Urinary bladder (tissue), 4 donors: ENCODE data around the gene FOXP4. TPM values are rescaled to one million over a fixed set of nuclear protein-coding genes. Genes with fewer than 3 reads are reported as not detected.
A peak's percentile ranks its signal among the peaks of the same experiment; 100 is the strongest.
"Not testable (repeated sequence)": the region's sequence is repeated elsewhere in the genome, so short reads cannot be mapped to it uniquely, and the experiment has no call there.

ENCODE experiments used
- DNase-seq: peaks from one replicate; pipeline ENCODE4 v3.0.0-alpha.2; 2015; ENCODE audit errors: extremely low spot score
- H3K27ac ChIP-seq: one replicate; pipeline ENCODE4 v1.5.1; 2013; ENCODE audit warnings: low read depth, mild to moderate bottlenecking, moderate library complexity
- H3K36me3 ChIP-seq: one replicate; pipeline ENCODE4 v1.6.1; 2013; ENCODE audit warnings: mild to moderate bottlenecking, moderate library complexity; ENCODE audit not compliant: insufficient read depth
- H3K4me1 ChIP-seq: one replicate; pipeline ENCODE4 v1.6.1; 2013; ENCODE audit warnings: mild to moderate bottlenecking, moderate library complexity; ENCODE audit not compliant: insufficient read depth
- H3K4me3 ChIP-seq: one replicate; pipeline ENCODE4 v1.5.1; 2013; ENCODE audit warnings: low read depth, low read length
- WGBS: extraction: QIAGEN DNeasy Blood & Tissue Kit; methylation state at CpG from one replicate; pipeline ENCODE4 v1.1.7; 2013; 5-methylcytosine and 5-hydroxymethylcytosine counted together
- polyA plus RNA-seq: library from polyadenylated mRNA; stranded (reverse); fragments of 200-250 nt; gene quantifications from one replicate; pipeline ENCODE4 v1.2.3, GENCODE V29; 2013
- total RNA-seq: library from RNA; depleted of rRNA; stranded (reverse); fragments of >200 nt; gene quantifications from one replicate; pipeline ENCODE4 v1.2.3, GENCODE V29; 2014
- donor health status: healthy with polysubstance abuse.
- donor health status: healthy.

Gene FOXP4
- total and polyA plus RNA-seq, 2 donors: 1.6 to 18.0 TPM

DNA sequence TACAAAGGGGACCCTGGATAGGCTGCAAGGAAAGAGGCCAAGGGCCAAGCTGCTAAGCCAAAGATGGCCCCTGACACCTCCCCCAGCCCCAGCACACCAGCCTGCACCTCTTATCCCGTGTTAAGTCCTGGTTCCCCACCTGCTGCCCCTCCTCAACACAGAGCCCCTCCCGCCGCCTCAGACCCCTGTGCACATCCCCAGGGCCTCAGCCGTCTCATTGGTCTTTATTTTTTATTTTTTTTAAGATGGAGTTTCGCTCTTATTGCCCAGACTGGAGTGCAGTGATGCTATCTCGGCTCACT, 55.0 kb downstream of the FOXP4 start:
- no peaks in the 10 kb centered on the region for H3K36me3 ChIP-seq
- 93% methylated on average over 6 of the region's 6 CpGs for WGBS
- no peak overlapping the region for H3K27ac ChIP-seq
- no peak overlapping the region for H3K4me3 ChIP-seq
- no peaks in the 10 kb centered on the region for H3K4me1 ChIP-seq
- DNase-seq: no peak

DNA sequence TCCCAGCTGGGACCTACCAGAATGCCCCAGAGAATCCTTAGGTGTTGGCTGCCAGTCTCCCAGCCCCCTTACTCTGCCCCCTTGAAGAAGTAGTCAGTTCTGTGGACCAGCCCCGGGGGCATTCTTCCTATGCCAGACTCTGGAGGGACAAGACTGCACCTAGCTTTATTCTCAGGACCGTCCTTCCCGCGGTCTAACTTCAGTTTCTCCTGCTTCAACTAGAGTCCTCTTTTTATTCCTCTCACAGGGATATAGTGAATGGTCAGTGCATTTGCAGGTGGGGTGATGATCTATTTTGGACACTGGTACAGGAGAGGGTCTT, 56.2 kb downstream of the FOXP4 start:
- DNase-seq: no peak
- no peak overlapping the region for H3K27ac ChIP-seq
- WGBS: 72% methylated on average over 4 of the region's 4 CpGs

DNA sequence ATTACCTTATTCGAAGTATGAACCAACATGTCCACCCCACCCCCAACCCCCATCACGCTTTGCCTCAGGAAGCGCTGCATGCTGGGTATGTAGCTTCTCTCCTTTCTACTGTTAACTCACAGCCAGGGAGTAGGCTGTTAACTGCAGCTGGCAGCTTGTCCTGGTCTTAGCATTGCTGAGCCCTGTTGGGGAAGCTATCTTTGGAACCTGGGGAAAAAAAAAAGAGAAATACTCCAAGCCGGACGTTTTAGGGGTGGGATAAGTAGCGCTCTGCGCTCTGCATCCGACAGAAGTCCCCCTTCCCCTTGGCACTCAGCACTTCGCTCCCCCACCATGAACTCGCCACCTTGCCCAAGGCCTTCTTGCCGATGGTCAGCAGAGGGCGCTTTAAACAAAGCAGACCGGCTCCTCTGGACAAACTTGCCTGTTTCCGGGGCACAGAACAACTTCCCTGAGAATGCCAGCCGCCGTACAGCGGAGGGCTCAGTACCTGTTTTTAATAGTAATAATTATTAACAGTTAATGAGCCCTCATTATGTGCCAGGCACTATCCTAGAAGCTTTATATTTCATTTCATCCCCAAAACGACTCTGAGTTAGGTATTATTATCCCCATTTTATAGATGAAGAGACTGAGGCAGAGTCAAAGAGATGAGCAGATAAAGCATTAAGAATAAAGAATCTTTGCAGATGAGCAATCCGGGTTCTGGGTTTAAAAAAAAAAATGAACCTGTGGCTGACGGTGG, 56.9 kb downstream of the FOXP4 start:
- Histone ChIP-seq H3K36me3 (no peaks in the 10 kb centered on the region), H3K27ac (no peak overlapping the region), H3K4me1 (no peaks in the 10 kb centered on the region), H3K4me3 (no peak overlapping the region)
- peak; percentile 74 for DNase-seq
- 6% methylated on average over 20 of the region's 20 CpGs for WGBS

More for the DNA sequence above, 56.2 kb downstream of the FOXP4 start:
- H3K36me3 ChIP-seq: no peaks in the 10 kb centered on the region
- H3K4me3 ChIP-seq: no peak overlapping the region
- no peaks in the 10 kb centered on the region for H3K4me1 ChIP-seq

DNA sequence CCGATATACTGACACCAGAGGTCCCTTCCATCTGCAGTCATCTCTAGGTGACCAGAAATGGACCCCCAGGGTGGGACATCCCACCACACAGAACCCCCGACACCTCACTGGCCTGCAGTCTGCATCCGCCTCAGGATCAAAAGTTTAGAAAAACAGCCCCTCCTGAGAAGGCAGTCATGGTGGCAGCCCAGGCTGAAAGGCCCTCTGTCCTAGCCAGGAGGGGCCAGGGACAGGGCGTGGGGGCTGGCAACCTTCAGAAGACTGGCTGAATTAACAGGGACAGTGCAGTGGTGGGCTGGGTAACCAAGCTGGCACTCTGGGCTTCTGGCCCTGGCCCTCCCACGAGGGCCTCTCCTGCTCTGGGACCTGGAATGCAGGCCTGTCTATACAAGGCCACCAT, 57.8 kb downstream of the FOXP4 start:
- Histone ChIP-seq H3K4me1 (no peaks in the 10 kb centered on the region), H3K4me3 (no peak overlapping the region), H3K36me3 (no peaks in the 10 kb centered on the region), H3K27ac (no peak overlapping the region)
- DNase-seq: no peak
- 85% methylated on average over 5 of the region's 5 CpGs for WGBS

DNA sequence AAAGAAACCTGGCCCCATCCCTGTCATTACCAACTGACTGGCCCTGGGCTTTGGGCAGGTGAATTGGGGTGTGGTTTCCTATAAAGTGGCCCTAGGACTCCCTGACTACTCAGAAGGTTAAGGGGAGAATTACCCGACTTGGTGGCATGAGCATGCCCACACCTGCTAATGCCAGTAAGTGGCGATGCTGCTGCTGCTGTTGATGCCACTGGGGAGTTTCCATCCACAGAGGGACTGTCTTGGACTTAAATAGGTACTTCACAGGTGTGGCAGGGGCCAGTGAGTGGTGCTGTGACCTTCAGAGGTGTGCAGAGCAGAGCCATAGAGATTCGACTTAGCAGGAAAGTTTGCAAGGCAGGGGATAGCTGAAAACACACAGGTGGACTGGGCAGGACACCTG, 59.5 kb downstream of the FOXP4 start:
- H3K36me3 ChIP-seq: no peaks in the 10 kb centered on the region
- H3K4me1 ChIP-seq: no peaks in the 10 kb centered on the region
- H3K27ac ChIP-seq: no peak overlapping the region
- no peak for DNase-seq
- H3K4me3 ChIP-seq: no peak overlapping the region
- 79% methylated on average over 3 of the region's 3 CpGs for WGBS

DNA sequence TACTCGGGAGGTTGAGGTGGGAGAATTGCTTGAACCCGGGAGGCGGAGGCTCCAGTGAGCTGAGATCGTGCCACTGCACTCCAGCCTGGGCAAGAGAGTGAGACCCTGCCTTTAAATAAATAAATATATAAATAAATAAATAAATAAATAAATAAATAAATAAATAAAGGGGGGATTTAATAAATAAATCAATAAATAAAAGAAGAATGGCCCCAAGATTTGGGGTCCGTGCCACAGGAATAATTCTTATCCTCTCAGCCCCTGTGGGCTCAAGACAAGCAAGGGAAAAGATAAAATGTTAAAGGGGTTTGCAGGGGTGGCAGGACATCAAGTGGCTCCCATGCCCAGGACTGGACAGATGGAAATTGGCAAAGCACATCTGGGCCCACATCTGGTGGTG, 60.9 kb downstream of the FOXP4 start:
- no peak for DNase-seq
- Histone ChIP-seq H3K4me1 (no peaks in the 10 kb centered on the region), H3K27ac (no peak overlapping the region), H3K4me3 (no peak overlapping the region), H3K36me3 (no peaks in the 10 kb centered on the region)
- WGBS: 93% methylated on average over 5 of the region's 5 CpGs

DNA sequence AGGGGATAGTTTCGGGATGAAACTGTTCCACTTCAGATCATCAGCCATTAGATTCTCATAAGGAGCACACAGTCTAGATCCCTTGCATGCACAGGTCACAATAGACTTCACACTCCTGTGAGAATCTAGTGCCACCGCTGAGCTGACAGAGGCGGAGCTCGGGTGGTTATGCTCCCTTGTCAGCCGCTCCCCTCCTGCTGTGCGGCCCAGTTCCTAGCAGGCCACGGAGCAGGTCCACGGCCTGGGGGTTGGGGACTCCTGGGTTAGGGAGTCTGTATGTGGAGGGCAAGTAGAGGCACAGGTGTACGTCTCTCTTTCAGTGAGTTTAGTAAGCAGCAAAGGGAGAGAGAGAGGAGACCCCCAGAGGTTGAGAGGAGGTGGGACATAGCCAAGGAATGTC, 61.6 kb downstream of the FOXP4 start:
- Histone ChIP-seq H3K27ac (no peak overlapping the region), H3K4me1 (no peaks in the 10 kb centered on the region), H3K4me3 (no peak overlapping the region), H3K36me3 (no peaks in the 10 kb centered on the region)
- 81% methylated on average over 9 of the region's 9 CpGs for WGBS
- no peak for DNase-seq

DNA sequence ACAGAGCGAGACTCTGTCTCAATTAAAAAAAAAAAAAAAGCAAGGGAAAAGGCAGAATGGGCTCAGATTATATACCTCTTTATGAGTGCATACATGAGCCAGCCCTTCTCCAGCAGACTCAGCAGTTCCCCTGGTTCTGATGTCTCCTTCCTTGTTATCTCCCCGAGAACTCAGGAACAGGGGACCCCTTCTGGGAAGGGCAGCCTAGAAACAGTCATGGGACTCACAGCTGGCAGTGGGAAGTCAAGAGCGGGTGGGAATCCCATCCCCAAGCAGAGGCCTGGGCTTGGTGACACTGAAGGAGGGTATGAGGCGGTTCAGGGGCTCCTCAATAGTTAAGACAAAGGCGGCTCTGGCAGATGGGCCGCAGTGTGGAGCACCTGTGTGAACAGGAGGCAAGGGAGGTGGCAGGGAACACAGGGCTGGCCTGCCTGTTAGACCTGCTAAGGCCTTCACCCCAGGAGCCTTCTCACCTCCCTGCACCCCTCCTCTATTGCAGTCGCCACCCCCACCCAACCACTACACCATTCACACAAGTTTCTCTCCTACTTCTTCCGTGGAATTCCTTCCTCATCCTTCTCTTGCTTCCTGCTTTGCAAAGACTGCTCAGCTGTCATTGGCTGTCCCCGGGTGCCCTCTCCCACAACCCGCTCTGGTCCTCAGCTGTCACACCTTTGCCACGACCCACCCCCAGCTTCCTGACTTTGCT, 62.4 kb downstream of the FOXP4 start:
- no peak for DNase-seq
- Histone ChIP-seq H3K27ac (no peak overlapping the region), H3K4me3 (no peak overlapping the region), H3K4me1 (no peaks in the 10 kb centered on the region), H3K36me3 (no peaks in the 10 kb centered on the region)
- 85% methylated on average over 11 of the region's 11 CpGs for WGBS

DNA sequence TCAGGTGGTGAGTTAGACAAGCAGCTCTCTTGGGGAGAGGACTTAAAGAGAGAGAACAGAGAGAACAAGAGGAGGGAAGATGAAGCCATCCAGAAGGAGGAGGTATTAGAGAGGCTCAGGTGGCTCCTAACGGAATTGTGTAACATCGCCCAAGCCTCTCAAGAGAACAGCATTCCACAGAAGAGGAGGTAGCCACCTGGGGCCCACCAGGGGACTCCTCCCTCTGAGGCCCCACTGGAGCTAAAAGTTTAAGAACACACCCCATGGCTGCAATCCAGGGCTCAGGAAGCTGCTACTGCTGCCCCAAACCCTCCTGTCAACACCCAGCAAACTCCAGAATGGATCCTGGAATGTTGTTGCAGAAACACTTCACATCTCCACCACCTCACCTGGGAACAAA, 68.5 kb downstream of the FOXP4 start:
- Histone ChIP-seq H3K4me3 (no peak overlapping the region), H3K36me3 (no peaks in the 10 kb centered on the region), H3K4me1 (no peaks in the 10 kb centered on the region), H3K27ac (no peak overlapping the region)
- 95% methylated on average over 2 of the region's 2 CpGs for WGBS
- no peak for DNase-seq

DNA sequence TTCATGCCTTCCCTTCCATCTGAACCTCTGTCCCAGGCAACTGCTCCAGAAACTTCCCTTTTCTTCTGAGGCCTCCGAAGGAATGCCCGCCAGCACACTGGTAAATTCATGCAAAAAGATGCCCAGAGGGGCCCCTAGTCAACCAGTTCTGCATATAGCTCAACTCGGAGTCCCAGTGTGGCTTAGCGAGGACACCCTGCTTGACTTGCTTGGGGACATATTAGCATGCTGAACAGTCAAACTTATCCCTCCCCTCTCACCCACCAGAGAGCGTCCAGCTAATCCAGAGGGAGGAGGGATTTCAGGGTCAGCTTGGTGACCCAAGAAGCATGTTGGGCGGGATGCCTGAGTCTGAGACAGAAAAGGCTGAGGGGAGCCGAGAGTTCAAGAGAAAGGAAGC, 69.1 kb downstream of the FOXP4 start:
- no peak overlapping the region for H3K4me3 ChIP-seq
- H3K4me1 ChIP-seq: no peaks in the 10 kb centered on the region
- no peak overlapping the region for H3K27ac ChIP-seq
- DNase-seq: no peak
- H3K36me3 ChIP-seq: no peaks in the 10 kb centered on the region
- WGBS: 73% methylated on average over 7 of the region's 7 CpGs

DNA sequence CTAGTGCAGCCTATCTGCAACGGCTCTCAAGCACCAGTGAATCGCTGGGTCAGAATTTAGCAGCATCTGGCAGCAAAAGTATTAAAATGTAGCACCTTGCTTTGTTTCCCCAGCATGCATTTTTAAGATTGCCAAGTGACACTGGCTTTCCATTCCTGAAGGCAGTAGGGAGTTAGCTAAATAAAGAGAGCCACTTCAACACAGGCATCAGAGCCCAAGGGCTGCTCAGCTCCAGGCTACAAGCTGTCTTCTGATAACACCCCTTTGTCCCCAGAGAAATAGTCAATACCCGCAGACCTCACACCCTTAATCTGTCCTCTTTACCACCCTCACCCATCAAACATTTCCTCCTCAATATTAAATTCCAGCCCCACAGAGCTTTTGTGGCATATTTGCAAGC, 72.4 kb downstream of the FOXP4 start:
- Histone ChIP-seq H3K36me3 (no peaks in the 10 kb centered on the region), H3K27ac (no peak overlapping the region), H3K4me1 (no peaks in the 10 kb centered on the region), H3K4me3 (no peak overlapping the region)
- 78% methylated on average over 3 of the region's 3 CpGs for WGBS
- no peak for DNase-seq

DNA sequence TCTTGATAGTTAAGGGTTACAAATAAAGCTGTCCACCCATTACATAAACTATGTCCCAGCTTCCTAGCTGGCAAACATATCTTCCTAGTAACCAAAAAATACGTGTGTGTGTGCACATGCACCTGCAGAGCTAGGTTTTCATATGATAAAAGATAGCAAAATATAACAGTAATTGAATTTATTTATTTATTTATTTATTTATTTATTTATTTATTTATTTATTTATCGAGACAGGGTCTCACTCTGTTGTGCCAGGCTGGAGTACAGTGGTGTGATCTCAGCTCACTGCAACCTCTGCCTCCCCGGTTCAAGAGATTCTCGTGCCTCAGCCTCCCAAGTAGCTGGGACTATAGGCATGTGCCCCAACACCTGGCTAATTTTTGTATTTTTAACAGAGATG, 73.0 kb downstream of the FOXP4 start:
- WGBS: 80% methylated on average over 4 of the region's 4 CpGs
- not testable (repeated sequence) for H3K36me3 ChIP-seq, H3K4me1 ChIP-seq, H3K4me3 ChIP-seq, H3K27ac ChIP-seq, DNase-seq

DNA sequence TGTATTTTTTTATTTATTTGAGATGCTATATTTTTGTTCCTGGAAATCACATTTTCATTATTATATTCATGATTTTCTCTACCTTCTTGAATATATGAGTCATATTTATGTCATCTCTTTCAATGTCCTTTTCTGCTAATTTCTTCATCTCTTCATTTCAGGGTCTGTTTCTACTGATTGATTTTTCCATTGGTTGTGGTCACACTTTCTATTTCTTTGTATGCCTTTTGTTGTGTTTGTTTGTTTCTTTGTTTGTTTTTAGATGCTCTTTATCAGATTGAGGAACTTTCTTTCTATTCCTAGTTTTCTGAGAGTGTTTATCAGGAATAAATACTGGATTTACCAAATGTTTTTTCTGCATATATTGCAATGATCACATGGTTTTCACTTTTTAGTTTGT, 75.2 kb downstream of the FOXP4 start:
- DNase-seq: no peak
- no peaks in the 10 kb centered on the region for H3K4me1 ChIP-seq
- H3K36me3 ChIP-seq: no peaks in the 10 kb centered on the region
- H3K27ac ChIP-seq: no peak overlapping the region
- no peak overlapping the region for H3K4me3 ChIP-seq

DNA sequence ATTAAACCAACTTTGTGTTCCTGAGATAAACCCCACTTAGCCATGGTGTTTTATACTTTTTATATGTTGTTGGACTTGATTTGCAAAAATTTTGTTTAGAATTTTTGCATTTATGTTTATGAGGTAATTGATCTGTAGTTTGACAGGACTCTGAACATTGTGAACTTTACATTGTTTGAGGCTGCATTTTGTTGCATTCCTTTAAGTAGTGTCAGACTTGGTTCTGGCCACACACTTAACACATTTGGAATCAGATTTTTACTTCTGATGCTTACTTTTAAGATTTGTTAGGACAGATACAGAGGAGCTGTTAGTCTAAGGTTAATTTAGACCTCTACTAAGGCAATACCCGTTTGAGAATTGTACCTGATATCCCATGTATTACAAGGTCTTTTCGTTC, 75.6 kb downstream of the FOXP4 start:
- no peaks in the 10 kb centered on the region for H3K4me1 ChIP-seq
- DNase-seq: no peak
- WGBS: 59% methylated on average over 2 of the region's 2 CpGs
- no peaks in the 10 kb centered on the region for H3K36me3 ChIP-seq
- no peak overlapping the region for H3K4me3 ChIP-seq
- no peak overlapping the region for H3K27ac ChIP-seq
